ENCODE measurements around the gene PRSS48.
A peak's percentile ranks its signal among the peaks of the same experiment; 100 is the strongest.
"Not testable (repeated sequence)": the region's sequence is repeated elsewhere in the genome, so short reads cannot be mapped to it uniquely, and the experiment has no call there.

PRSS48 gene

DNA sequence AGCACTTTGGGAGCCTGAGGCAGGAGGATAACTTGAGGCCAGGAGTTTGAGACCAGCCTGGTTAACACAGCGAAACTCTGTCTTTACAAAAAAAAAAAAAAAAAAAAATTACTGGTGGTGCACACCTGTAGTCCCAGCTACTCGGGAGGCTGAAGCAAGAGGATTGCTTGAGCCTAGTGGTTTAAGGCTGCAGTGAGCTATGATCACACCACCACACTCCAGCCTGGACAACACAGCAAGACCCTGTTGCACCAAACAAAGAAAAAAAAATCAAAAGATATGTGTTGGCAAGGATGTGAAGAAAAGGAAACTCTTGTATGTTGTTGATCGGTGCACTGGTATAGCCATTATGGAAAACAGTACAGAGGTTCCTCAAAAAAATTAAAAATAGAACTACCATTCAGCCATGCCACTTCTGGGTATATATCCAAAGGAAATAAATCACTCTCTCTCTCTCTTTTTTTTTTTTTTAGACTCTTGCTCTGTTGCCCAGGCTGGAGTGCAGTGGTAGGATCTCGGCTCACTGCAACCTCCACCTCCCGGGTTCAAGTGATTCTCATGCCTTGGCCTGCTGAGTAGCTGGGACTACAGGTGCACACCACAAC lies 33.3 kb downstream of the PRSS48 start:
- peaks cover 11% of the 10 kb centered on the region for H3K4me1 ChIP-seq (ENCODE audit: control insufficient read depth, insufficient read depth, low read length)
- H3K27me3 ChIP-seq (ENCODE audit: control insufficient read depth, insufficient read depth, low read length), result no peaks in the 10 kb centered on the region

DNA sequence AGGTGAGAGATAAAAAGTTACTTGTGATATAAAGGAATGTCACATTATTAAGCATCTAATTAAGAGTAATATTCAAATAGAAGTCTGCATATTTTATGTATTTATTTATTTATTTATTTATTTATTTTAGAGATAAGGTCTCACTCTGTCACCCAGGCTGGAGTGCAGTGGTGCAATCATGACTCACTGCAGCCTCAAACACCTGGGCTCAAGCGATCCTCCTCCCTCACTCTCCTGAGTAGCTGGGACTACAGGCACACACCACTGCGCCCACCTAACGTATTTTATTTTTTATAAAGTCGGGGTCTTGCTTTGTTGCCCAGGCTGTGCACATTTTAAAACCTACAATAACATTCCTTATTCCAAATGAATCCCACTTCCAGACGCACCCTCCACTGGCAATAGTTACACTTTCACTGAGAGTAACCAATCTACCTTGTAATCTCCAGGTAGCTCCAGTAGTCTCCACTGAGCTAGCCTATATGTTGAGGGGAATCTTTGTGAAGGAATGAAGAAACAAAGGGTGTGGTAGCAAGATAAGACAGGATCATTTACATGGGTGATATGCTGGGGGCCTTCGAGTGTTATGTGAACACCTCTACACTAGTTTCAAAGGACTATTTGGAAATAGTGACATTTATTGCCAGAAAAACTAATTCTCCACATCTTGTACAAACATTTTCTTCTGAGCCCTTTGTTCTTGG lies 36.5 kb downstream of the PRSS48 start:
- Histone ChIP-seq H3K9ac (ENCODE audit: low read length) (no peak overlapping the region), H3K4me1 (ENCODE audit: control insufficient read depth, insufficient read depth, low read length) (peaks cover 21% of the 10 kb centered on the region), H3K27ac (ENCODE audit: low read depth, low read length) (no peak overlapping the region), H3K36me3 (ENCODE audit: control insufficient read depth, insufficient read depth, low read length) (no peaks in the 10 kb centered on the region), H3K27me3 (ENCODE audit: control insufficient read depth, insufficient read depth, low read length) (no peaks in the 10 kb centered on the region), H3K4me3 (ENCODE audit: low read length) (no peak overlapping the region)

More for the DNA sequence above, 33.3 kb downstream of the PRSS48 start:
- Histone ChIP-seq H3K36me3 (ENCODE audit: control insufficient read depth, insufficient read depth, low read length) (no peaks in the 10 kb centered on the region), H3K4me3 (ENCODE audit: low read length) (no peak overlapping the region), H3K27ac (ENCODE audit: low read depth, low read length) (no peak overlapping the region), H3K9ac (ENCODE audit: low read length) (no peak overlapping the region)

- Histone ChIP-seq H3K36me3 (ENCODE audit: control insufficient read depth, insufficient read depth, low read length) (no peaks in the 10 kb centered on the region), H3K27me3 (ENCODE audit: control insufficient read depth, insufficient read depth, low read length) (no peaks in the 10 kb centered on the region), H3K4me3 (ENCODE audit: low read length) (no peak overlapping the region), H3K9ac (ENCODE audit: low read length) (no peak overlapping the region), H3K27ac (ENCODE audit: low read depth, low read length) (no peak overlapping the region), H3K4me1 (ENCODE audit: control insufficient read depth, insufficient read depth, low read length) (peaks cover 21% of the 10 kb centered on the region)
These were observed 37.0 kb downstream of the PRSS48 start for GRCh38 chr4:151314010-151314355.

GRCh38 chr4:151314479-151314878 lies 37.5 kb downstream of the PRSS48 start:
- peaks cover 21% of the 10 kb centered on the region for H3K4me1 ChIP-seq (ENCODE audit: control insufficient read depth, insufficient read depth, low read length)
- H3K36me3 ChIP-seq (ENCODE audit: control insufficient read depth, insufficient read depth, low read length), result no peaks in the 10 kb centered on the region
- no peak overlapping the region for H3K9ac ChIP-seq (ENCODE audit: low read length)
- peak overlapping the region; percentile 54 for H3K27ac ChIP-seq (ENCODE audit: low read depth, low read length)
- no peaks in the 10 kb centered on the region for H3K27me3 ChIP-seq (ENCODE audit: control insufficient read depth, insufficient read depth, low read length)
- H3K4me3 ChIP-seq (ENCODE audit: low read length), result no peak overlapping the region

DNA sequence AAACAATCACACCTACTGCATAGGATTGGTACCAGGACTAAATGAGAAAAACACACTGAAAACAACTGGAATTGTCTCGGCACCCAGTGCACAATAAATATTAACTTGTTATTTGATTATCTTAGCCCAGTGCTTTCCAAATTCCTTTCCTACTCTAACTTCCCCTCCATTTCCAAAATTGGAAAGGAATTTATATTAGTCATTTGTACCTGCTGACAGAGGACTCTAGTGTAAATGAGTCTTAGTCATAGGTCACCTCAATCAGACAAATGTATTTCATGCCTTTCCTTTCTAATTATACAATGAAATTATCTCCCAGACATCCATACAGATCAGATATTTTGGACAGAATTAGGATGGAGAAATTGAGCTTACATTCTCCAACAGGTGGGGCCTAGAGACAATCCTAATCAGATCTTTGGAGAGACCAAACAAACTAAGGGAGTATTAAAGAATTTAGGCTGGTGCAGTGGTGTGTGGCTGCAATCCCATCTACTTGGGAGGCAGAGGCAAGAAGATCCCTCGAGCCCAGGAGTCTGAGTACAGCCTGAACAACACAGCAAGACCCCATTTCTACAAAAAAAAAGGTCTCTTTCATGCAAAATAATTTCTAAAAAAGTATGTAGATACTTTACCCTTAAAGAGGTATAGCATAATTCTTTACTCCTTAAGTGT lies 38.4 kb downstream of the PRSS48 start:
- H3K4me3 ChIP-seq (ENCODE audit: low read length), result no peak overlapping the region
- H3K27ac ChIP-seq (ENCODE audit: low read depth, low read length), result no peak overlapping the region
- peaks cover 21% of the 10 kb centered on the region for H3K4me1 ChIP-seq (ENCODE audit: control insufficient read depth, insufficient read depth, low read length)
- no peaks in the 10 kb centered on the region for H3K27me3 ChIP-seq (ENCODE audit: control insufficient read depth, insufficient read depth, low read length)
- H3K9ac ChIP-seq (ENCODE audit: low read length), result no peak overlapping the region
- no peaks in the 10 kb centered on the region for H3K36me3 ChIP-seq (ENCODE audit: control insufficient read depth, insufficient read depth, low read length)

- H3K4me3 ChIP-seq (ENCODE audit: low read length), result no peak overlapping the region
- H3K36me3 ChIP-seq (ENCODE audit: control insufficient read depth, insufficient read depth, low read length), result no peaks in the 10 kb centered on the region
- no peak overlapping the region for H3K27ac ChIP-seq (ENCODE audit: low read depth, low read length)
- H3K9ac ChIP-seq (ENCODE audit: low read length), result no peak overlapping the region
- H3K27me3 ChIP-seq (ENCODE audit: control insufficient read depth, insufficient read depth, low read length), result no peaks in the 10 kb centered on the region
- H3K4me1 ChIP-seq (ENCODE audit: control insufficient read depth, insufficient read depth, low read length), result peaks cover 23% of the 10 kb centered on the region
These were observed 39.7 kb downstream of the PRSS48 start for GRCh38 chr4:151316645-151317044.

DNA sequence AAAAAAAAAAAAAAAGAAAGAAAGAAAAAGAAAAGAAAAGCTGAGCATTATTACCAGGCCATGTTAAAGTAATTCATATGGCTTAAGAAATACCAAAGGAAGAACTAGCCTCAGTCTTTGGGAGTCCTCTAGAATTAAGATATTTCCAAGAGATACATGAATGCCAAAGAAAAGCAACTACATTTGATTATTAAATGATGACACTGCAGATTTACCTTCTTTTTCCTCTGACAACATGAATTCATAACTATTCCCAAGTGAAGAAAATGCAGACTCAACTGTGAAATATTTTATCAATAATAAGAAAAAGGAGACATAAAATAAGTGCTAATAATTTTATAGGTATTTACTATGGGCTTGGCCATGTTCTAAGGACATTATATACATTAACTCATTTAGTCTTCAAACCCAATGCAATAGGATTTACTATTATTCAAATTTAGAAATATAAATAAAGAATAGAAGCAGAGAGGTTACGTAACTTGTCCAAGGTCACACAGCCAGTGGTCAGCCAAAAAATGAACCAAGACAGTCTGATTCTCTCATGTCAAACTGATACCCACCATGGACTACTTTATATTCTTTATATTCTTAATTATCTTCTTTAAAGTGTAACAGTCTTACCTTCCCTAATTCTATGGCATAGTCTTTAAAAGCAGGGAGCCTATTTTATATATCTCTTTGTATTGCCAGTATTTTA lies 41.5 kb downstream of the PRSS48 start:
- Histone ChIP-seq H3K27me3 (ENCODE audit: control insufficient read depth, insufficient read depth, low read length) (no peaks in the 10 kb centered on the region), H3K9ac (ENCODE audit: low read length) (no peak overlapping the region), H3K27ac (ENCODE audit: low read depth, low read length) (no peak overlapping the region), H3K4me1 (ENCODE audit: control insufficient read depth, insufficient read depth, low read length) (peaks cover 23% of the 10 kb centered on the region), H3K36me3 (ENCODE audit: control insufficient read depth, insufficient read depth, low read length) (no peaks in the 10 kb centered on the region), H3K4me3 (ENCODE audit: low read length) (no peak overlapping the region)

GRCh38 chr4:151319490-151319889 lies 42.5 kb downstream of the PRSS48 start:
- Histone ChIP-seq H3K27ac (ENCODE audit: low read depth, low read length) (no peak overlapping the region), H3K4me1 (ENCODE audit: control insufficient read depth, insufficient read depth, low read length) (peaks cover 18% of the 10 kb centered on the region), H3K27me3 (ENCODE audit: control insufficient read depth, insufficient read depth, low read length) (no peaks in the 10 kb centered on the region), H3K9ac (ENCODE audit: low read length) (no peak overlapping the region), H3K36me3 (ENCODE audit: control insufficient read depth, insufficient read depth, low read length) (no peaks in the 10 kb centered on the region), H3K4me3 (ENCODE audit: low read length) (no peak overlapping the region)

- peaks cover 2% of the 10 kb centered on the region for H3K4me1 ChIP-seq (ENCODE audit: control insufficient read depth, insufficient read depth, low read length)
- H3K27ac ChIP-seq (ENCODE audit: low read depth, low read length), result peak overlapping the region; percentile 53
- H3K27me3 ChIP-seq (ENCODE audit: control insufficient read depth, insufficient read depth, low read length), result no peaks in the 10 kb centered on the region
- no peak overlapping the region for H3K4me3 ChIP-seq (ENCODE audit: low read length)
- H3K9ac ChIP-seq (ENCODE audit: low read length), result no peak overlapping the region
- no peaks in the 10 kb centered on the region for H3K36me3 ChIP-seq (ENCODE audit: control insufficient read depth, insufficient read depth, low read length)
These were observed 44.6 kb downstream of the PRSS48 start for GRCh38 chr4:151321586-151321985.

GRCh38 chr4:151322161-151322560 lies 45.2 kb downstream of the PRSS48 start:
- not testable (repeated sequence) for H3K9ac ChIP-seq (ENCODE audit: low read length); H3K36me3 ChIP-seq (ENCODE audit: control insufficient read depth, insufficient read depth, low read length); H3K27me3 ChIP-seq (ENCODE audit: control insufficient read depth, insufficient read depth, low read length); H3K4me1 ChIP-seq (ENCODE audit: control insufficient read depth, insufficient read depth, low read length); H3K4me3 ChIP-seq (ENCODE audit: low read length)
- peak overlapping the region; percentile 53 for H3K27ac ChIP-seq (ENCODE audit: low read depth, low read length)

- H3K27ac ChIP-seq (ENCODE audit: low read depth, low read length), result peak overlapping the region; percentile 83
- no peaks in the 10 kb centered on the region for H3K36me3 ChIP-seq (ENCODE audit: control insufficient read depth, insufficient read depth, low read length)
- no peak overlapping the region for H3K9ac ChIP-seq (ENCODE audit: low read length)
- H3K27me3 ChIP-seq (ENCODE audit: control insufficient read depth, insufficient read depth, low read length), result no peaks in the 10 kb centered on the region
- no peak overlapping the region for H3K4me3 ChIP-seq (ENCODE audit: low read length)
- peaks cover 2% of the 10 kb centered on the region for H3K4me1 ChIP-seq (ENCODE audit: control insufficient read depth, insufficient read depth, low read length)
These were observed 45.6 kb downstream of the PRSS48 start for GRCh38 chr4:151322570-151322969.

GRCh38 chr4:151323667-151324066 lies 46.7 kb downstream of the PRSS48 start:
- H3K27me3 ChIP-seq (ENCODE audit: control insufficient read depth, insufficient read depth, low read length), result no peaks in the 10 kb centered on the region
- no peak overlapping the region for H3K9ac ChIP-seq (ENCODE audit: low read length)
- H3K27ac ChIP-seq (ENCODE audit: low read depth, low read length), result peak overlapping the region; percentile 83
- peak overlapping the region; percentile 73 for H3K4me3 ChIP-seq (ENCODE audit: low read length)
- no peaks in the 10 kb centered on the region for H3K36me3 ChIP-seq (ENCODE audit: control insufficient read depth, insufficient read depth, low read length)
- H3K4me1 ChIP-seq (ENCODE audit: control insufficient read depth, insufficient read depth, low read length), result peaks cover 2% of the 10 kb centered on the region

All from rectal smooth muscle tissue (tissue), 1 donor.